Nephron progenitor cell (in vitro differentiated cells): ENCODE results near the gene POTEM.
"Not testable (repeated sequence)": the region's sequence is repeated elsewhere in the genome, so short reads cannot be mapped to it uniquely, and the experiment has no call there.

Experiments used
- DNase-seq: peaks from one replicate; pipeline ENCODE4 v3.0.0; 2021
- H3K27ac Mint-ChIP-seq: 2 replicates; pipeline ENCODE4 v1.8.0; 2021; ENCODE audit warnings: mild to moderate bottlenecking, moderate library complexity, mixed read lengths
- H3K27me3 Mint-ChIP-seq: 2 replicates; pipeline ENCODE4 v1.8.0; 2021; ENCODE audit warnings: mild to moderate bottlenecking, low read depth, mixed read lengths; ENCODE audit not compliant: poor library complexity
- H3K36me3 Mint-ChIP-seq: 2 replicates; pipeline ENCODE4 v1.8.0; 2021; ENCODE audit warnings: low read depth, mixed read lengths
- H3K4me1 Mint-ChIP-seq: 2 replicates; pipeline ENCODE4 v1.8.0; 2021; ENCODE audit warnings: mixed read lengths
- H3K4me3 Mint-ChIP-seq: 2 replicates; pipeline ENCODE4 v1.8.0; 2021; ENCODE audit warnings: mild to moderate bottlenecking, moderate library complexity, mixed read lengths
- H3K9me3 Mint-ChIP-seq: 2 replicates; pipeline ENCODE4 v1.8.0; 2021; ENCODE audit warnings: mild to moderate bottlenecking, moderate library complexity, mixed read lengths

POTEM gene

DNA sequence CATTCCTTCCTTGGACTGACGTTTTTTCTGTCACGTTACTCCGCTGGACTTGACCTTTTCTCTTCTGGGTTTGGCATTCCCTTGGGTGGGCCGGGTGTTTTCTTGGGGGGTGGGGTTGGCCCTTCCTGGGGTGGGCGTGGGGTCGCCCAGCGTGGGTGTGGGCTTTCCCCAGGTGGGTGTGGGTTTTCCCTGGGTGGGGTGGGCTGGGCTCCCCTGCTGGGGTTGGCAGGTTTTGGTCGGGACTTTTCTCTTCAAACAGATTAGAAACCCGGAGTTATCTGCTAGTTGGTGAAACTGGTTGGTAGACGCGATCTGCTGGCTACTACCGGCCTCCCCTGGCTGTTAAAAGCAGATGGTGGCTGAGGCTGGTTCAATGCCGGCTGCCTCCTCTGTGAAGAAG, at the start of gene POTEM:
Gene POTEM (plus strand): TSS at position 301 of the 400 bp plus-strand sequence. CDS start 52 bp downstream, at position 353.
- not testable (repeated sequence) for H3K4me3 Mint-ChIP-seq, H3K27ac Mint-ChIP-seq, H3K9me3 Mint-ChIP-seq, H3K4me1 Mint-ChIP-seq, H3K36me3 Mint-ChIP-seq, DNase-seq, H3K27me3 Mint-ChIP-seq

GRCh38 chr14:18918345-18918744, 48.9 kb upstream of the POTEM start:
- not testable (repeated sequence) for H3K27me3 Mint-ChIP-seq, H3K27ac Mint-ChIP-seq, H3K4me3 Mint-ChIP-seq, DNase-seq, H3K4me1 Mint-ChIP-seq, H3K36me3 Mint-ChIP-seq, H3K9me3 Mint-ChIP-seq

- H3K36me3 Mint-ChIP-seq, H3K27me3 Mint-ChIP-seq, H3K27ac Mint-ChIP-seq, H3K9me3 Mint-ChIP-seq, H3K4me3 Mint-ChIP-seq, H3K4me1 Mint-ChIP-seq, DNase-seq: not testable (repeated sequence)
These were observed 47.2 kb upstream of the POTEM start for GRCh38 chr14:18920052-18920451.

GRCh38 chr14:18921055-18921701, 46.1 kb upstream of the POTEM start:
- H3K27me3 Mint-ChIP-seq, H3K27ac Mint-ChIP-seq, H3K9me3 Mint-ChIP-seq, H3K4me3 Mint-ChIP-seq, DNase-seq, H3K36me3 Mint-ChIP-seq, H3K4me1 Mint-ChIP-seq: not testable (repeated sequence)

GRCh38 chr14:18936848-18937247, 30.4 kb upstream of the POTEM start:
- H3K36me3 Mint-ChIP-seq, H3K4me1 Mint-ChIP-seq, H3K27ac Mint-ChIP-seq: not testable (repeated sequence)

DNA sequence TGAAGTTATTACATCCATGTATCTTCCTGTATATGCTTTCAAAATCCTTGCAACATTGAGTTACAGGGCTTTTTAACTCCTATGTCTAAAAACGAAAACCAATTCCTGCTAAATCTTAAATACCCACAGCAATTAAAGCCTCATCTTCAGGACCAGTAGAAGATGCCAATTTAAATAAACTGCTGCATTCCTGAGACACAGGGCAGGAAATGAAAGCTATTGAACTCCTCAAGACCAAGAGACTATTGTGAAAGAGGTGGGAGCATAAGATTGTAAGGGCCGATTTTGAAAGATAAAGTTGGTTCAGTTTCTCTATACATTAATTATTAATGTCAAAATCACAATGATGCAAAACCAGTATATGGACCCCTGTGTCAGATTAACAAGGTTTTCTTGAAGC, 28.5 kb upstream of the POTEM start:
- H3K9me3 Mint-ChIP-seq, result not testable (repeated sequence)

More at GRCh38 chr14:18936848-18937247, 30.4 kb upstream of the POTEM start:
- not testable (repeated sequence) for H3K27me3 Mint-ChIP-seq, DNase-seq, H3K9me3 Mint-ChIP-seq, H3K4me3 Mint-ChIP-seq

GRCh38 chr14:18949939-18950338, 17.3 kb upstream of the POTEM start:
- H3K4me1 Mint-ChIP-seq, DNase-seq, H3K27me3 Mint-ChIP-seq, H3K27ac Mint-ChIP-seq, H3K4me3 Mint-ChIP-seq, H3K36me3 Mint-ChIP-seq: not testable (repeated sequence)
- H3K9me3 Mint-ChIP-seq, result peaks cover 19% of the 10 kb centered on the region

More for the DNA sequence above, 28.5 kb upstream of the POTEM start:
- H3K27me3 Mint-ChIP-seq, H3K27ac Mint-ChIP-seq, DNase-seq, H3K4me1 Mint-ChIP-seq, H3K4me3 Mint-ChIP-seq, H3K36me3 Mint-ChIP-seq: not testable (repeated sequence)

- H3K9me3 Mint-ChIP-seq, result peaks cover 19% of the 10 kb centered on the region
- H3K4me1 Mint-ChIP-seq, H3K27ac Mint-ChIP-seq, DNase-seq, H3K4me3 Mint-ChIP-seq, H3K36me3 Mint-ChIP-seq, H3K27me3 Mint-ChIP-seq: not testable (repeated sequence)
These were observed 14.1 kb upstream of the POTEM start for GRCh38 chr14:18953085-18953484.

- not testable (repeated sequence) for H3K4me3 Mint-ChIP-seq, H3K36me3 Mint-ChIP-seq, H3K27me3 Mint-ChIP-seq, H3K4me1 Mint-ChIP-seq, DNase-seq, H3K27ac Mint-ChIP-seq
- H3K9me3 Mint-ChIP-seq, result peaks cover 14% of the 10 kb centered on the region
These were observed 11.4 kb upstream of the POTEM start for GRCh38 chr14:18955816-18956215.

DNA sequence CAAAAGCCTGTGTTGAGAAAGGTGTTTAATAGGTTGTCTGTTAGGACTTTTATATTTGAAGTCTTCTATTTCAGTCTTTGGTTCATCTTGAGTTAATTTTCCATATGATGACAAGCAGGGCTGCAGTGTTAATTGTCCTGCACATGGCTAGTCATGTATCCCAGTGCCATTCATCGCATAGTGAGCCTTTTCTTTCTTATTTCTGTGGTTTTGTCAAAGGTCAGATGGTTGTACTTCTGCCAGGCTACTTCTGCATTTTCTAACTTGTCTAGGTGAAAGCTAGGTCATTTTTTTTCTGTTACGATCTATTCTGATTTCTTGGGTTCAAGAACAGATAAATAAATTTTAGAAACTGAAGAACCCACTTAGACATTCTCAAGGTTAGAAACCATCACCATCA, 5.7 kb upstream of the POTEM start:
- not testable (repeated sequence) for H3K4me3 Mint-ChIP-seq, DNase-seq, H3K4me1 Mint-ChIP-seq, H3K36me3 Mint-ChIP-seq, H3K27me3 Mint-ChIP-seq, H3K27ac Mint-ChIP-seq
- H3K9me3 Mint-ChIP-seq, result peaks cover 11% of the 10 kb centered on the region

GRCh38 chr14:18962143-18962542, 5.1 kb upstream of the POTEM start:
- H3K4me1 Mint-ChIP-seq, H3K4me3 Mint-ChIP-seq, H3K27me3 Mint-ChIP-seq, H3K27ac Mint-ChIP-seq, DNase-seq, H3K36me3 Mint-ChIP-seq: not testable (repeated sequence)
- peaks cover 11% of the 10 kb centered on the region for H3K9me3 Mint-ChIP-seq

DNA sequence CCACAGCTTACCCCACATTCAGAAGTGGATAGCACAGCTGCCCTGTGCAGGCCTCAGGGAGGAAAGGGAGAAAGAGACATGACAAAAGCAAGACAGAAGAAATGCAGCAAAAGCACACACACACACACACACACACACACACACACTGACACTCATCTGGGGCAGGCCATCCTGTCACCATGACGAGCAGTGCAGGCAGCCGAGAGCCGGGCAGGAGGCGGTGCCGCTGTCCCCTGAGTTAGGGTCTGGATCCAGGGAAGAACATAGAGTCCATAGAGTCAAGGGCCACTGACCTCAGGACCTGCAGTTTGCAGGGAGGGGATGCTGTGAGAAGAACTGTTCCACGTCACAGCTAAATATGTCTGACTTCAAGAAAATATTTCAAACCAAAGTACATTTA, 4.0 kb upstream of the POTEM start:
- not testable (repeated sequence) for H3K27me3 Mint-ChIP-seq, H3K36me3 Mint-ChIP-seq, H3K27ac Mint-ChIP-seq, H3K9me3 Mint-ChIP-seq, H3K4me3 Mint-ChIP-seq, DNase-seq, H3K4me1 Mint-ChIP-seq

GRCh38 chr14:18964878-18965277, 2.4 kb upstream of the POTEM start:
- H3K9me3 Mint-ChIP-seq, H3K36me3 Mint-ChIP-seq, DNase-seq, H3K4me1 Mint-ChIP-seq, H3K27me3 Mint-ChIP-seq, H3K4me3 Mint-ChIP-seq, H3K27ac Mint-ChIP-seq: not testable (repeated sequence)

DNA sequence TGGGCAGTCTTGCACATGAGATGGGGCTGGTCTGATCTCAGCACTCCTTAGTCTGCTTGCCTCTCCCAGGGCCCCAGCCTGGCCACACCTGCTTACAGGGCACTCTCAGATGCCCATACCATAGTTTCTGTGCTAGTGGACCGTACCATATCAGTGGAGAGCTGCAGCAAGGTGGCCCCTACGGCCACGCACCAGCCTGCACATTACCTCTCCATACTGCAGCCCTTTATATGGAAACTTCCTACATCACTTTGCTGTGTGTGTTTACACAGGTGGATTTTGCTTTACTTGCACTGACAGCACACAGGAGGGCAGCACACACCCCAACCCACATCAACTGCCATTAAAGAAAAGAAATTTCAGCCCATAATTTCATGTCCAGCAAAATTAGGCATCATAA, 35.3 kb downstream of the POTEM start:
- not testable (repeated sequence) for H3K27me3 Mint-ChIP-seq, H3K27ac Mint-ChIP-seq, H3K4me3 Mint-ChIP-seq, H3K9me3 Mint-ChIP-seq, DNase-seq, H3K36me3 Mint-ChIP-seq, H3K4me1 Mint-ChIP-seq

DNA sequence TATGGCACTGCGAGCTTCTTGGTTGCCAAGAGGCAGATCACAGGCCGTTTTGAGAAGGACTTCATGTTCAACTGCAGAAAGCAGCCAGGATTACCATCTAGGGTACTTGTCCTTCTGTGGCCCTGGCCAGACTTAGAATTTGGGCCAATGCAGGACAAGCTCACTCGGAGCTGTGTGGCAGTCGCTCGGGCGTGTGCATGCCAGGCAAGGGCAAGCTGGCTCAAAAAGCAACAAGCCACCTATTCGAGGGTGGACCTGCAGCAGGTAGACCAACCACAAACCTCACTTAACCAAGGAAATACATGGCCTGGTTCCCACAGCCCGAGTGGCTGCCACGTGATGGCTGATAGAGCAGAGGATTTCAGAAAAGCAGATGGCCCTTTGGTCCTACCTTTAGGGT, 39.3 kb downstream of the POTEM start:
- H3K27me3 Mint-ChIP-seq, H3K4me1 Mint-ChIP-seq, H3K27ac Mint-ChIP-seq, DNase-seq, H3K36me3 Mint-ChIP-seq, H3K9me3 Mint-ChIP-seq, H3K4me3 Mint-ChIP-seq: not testable (repeated sequence)
